Tibial nerve (tissue), 4 donors: Measurements from ENCODE around the gene TPCN1. TPM values are rescaled to one million over a fixed set of nuclear protein-coding genes. Genes with fewer than 3 reads are reported as not detected.

Source experiments
- DNase-seq, 2 donors: peaks; one replicate each; pipeline ENCODE4 v3.0.0-alpha.2; 2019; ENCODE audit warnings: low spot score in 2 of 2
- H3K27ac ChIP-seq, 4 donors: fragments of 200-600 bp; sonication (generic) in 3 of 4; one replicate each; pipeline ENCODE4 v1.5.1; 2017 to 2019; ENCODE audit warnings: mild to moderate bottlenecking in 1 of 4
- H3K27me3 ChIP-seq, 2 donors: fragments of 200-600 bp; sonication (generic) in 1 of 2; one replicate each; pipeline versions ENCODE4 v1.5.1 to v1.6.0; 2017 to 2019
- H3K36me3 ChIP-seq, 3 donors: fragments of 200-600 bp; sonication (generic); one replicate each; pipeline ENCODE4 v1.5.1; 2018 to 2019
- H3K4me1 ChIP-seq, 4 donors: fragments of 200-600 bp; sonication (generic) in 3 of 4; one replicate each; pipeline ENCODE4 v1.5.1; 2017 to 2019
- H3K4me3 ChIP-seq, 4 donors: fragments of 200-600 bp; sonication (generic) in 3 of 4; one replicate each; pipeline ENCODE4 v1.5.1; 2017 to 2019; ENCODE audit warnings: mild to moderate bottlenecking in 1 of 4, moderate library complexity in 1 of 4
- H3K9me3 ChIP-seq, 4 donors: fragments of 200-600 bp; sonication (generic) in 3 of 4; one replicate each; pipeline ENCODE4 v1.5.1; 2017 to 2019
- CTCF ChIP-seq, 5 experiments: fragments of 200-600 bp in 3 of 5; fragments of 450-650 bp in 2 of 5; sonication (generic) in 3 of 5; IDR thresholded peaks; one replicate each; pipeline ENCODE4 v1.5.1; 2016 to 2019; ENCODE audit warnings: antibody characterized with exemption in 5 of 5, mild to moderate bottlenecking in 3 of 5, moderate library complexity in 2 of 5
- EP300 ChIP-seq, 2 donors: sonication (generic); formaldehyde crosslinking; IDR thresholded peaks; one replicate each; pipeline ENCODE4 v1.6.1; 2017; ENCODE audit warnings: antibody characterized with exemption in 2 of 2, mild to moderate bottlenecking in 1 of 2
- POLR2A ChIP-seq, 2 donors: fragments of 450-650 bp; IDR thresholded peaks; one replicate each; pipeline ENCODE4 v1.6.1; 2017; ENCODE audit warnings: antibody characterized with exemption in 2 of 2, mild to moderate bottlenecking in 2 of 2, moderate library complexity in 2 of 2
- WGBS, 2 donors: methylation state at CpG; one replicate each; pipeline ENCODE4 v1.1.5; 2018; 5-methylcytosine and 5-hydroxymethylcytosine counted together
- total RNA-seq, 4 donors: library from RNA; depleted of rRNA; stranded (reverse); fragments of >200 nt; gene quantifications; one replicate each; pipeline ENCODE4 v1.1.0, GENCODE V29; 2016

The TPCN1 gene
- total RNA-seq, 4 donors from 2014 or later: 62.7 to 77.6 (median 69.8) TPM

GRCh38 chr12:113241191-113242025, 20.1 kb downstream of the TPCN1 start:
- H3K9me3 ChIP-seq: no peaks in the 10 kb centered on the region
- H3K27me3 ChIP-seq: no peaks in the 10 kb centered on the region
- H3K27ac ChIP-seq: peak overlapping the region; percentile 23 to 83 (median 74)
- TF ChIP-seq POLR2A (IDR thresholded peaks at IDR 0.05): no peak
- no peak for TF ChIP-seq CTCF (IDR thresholded peaks at IDR 0.05)
- no peak for TF ChIP-seq EP300 (IDR thresholded peaks at IDR 0.05)
- 54 to 59% methylated on average over 14 of the region's 14 CpGs for WGBS, 2 donors
- peaks cover 0 to 96% (median 67%) of the 10 kb centered on the region in 4 donors for H3K4me1 ChIP-seq
- peak; percentile 48 to 57 for DNase-seq
- H3K4me3 ChIP-seq: no peak overlapping the region
- peaks cover 0 to 9% (median 0%) of the 10 kb centered on the region in 3 donors for H3K36me3 ChIP-seq

- WGBS, 2 donors: 62 to 84% methylated on average over 11 of the region's 11 CpGs
- H3K36me3 ChIP-seq: peaks cover 0 to 9% (median 0%) of the 10 kb centered on the region in 3 donors
- no peak for DNase-seq
- peak overlapping the region in 3 of 4 donors; percentile 72 to 83 (median 75) for H3K27ac ChIP-seq
- no peak overlapping the region for H3K4me3 ChIP-seq
- H3K27me3 ChIP-seq: no peaks in the 10 kb centered on the region
- peaks cover 0 to 96% (median 70%) of the 10 kb centered on the region in 4 donors for H3K4me1 ChIP-seq
- H3K9me3 ChIP-seq: no peaks in the 10 kb centered on the region
- TF ChIP-seq EP300 (IDR thresholded peaks at IDR 0.05) (no peak), CTCF (IDR thresholded peaks at IDR 0.05) (no peak), POLR2A (IDR thresholded peaks at IDR 0.05) (no peak)
Measured at GRCh38 chr12:113242026-113242418, 20.8 kb downstream of the TPCN1 start.

GRCh38 chr12:113242560-113242959, 21.3 kb downstream of the TPCN1 start:
- H3K9me3 ChIP-seq: no peaks in the 10 kb centered on the region
- peak overlapping the region in 3 of 4 donors; percentile 72 to 83 (median 75) for H3K27ac ChIP-seq
- H3K27me3 ChIP-seq: no peaks in the 10 kb centered on the region
- H3K4me3 ChIP-seq: no peak overlapping the region
- H3K4me1 ChIP-seq: peaks cover 0 to 97% (median 72%) of the 10 kb centered on the region in 4 donors
- no peak for DNase-seq
- no peak for TF ChIP-seq EP300 (IDR thresholded peaks at IDR 0.05)
- TF ChIP-seq POLR2A (IDR thresholded peaks at IDR 0.05): no peak
- TF ChIP-seq CTCF (IDR thresholded peaks at IDR 0.05): no peak
- peaks cover 0 to 9% (median 0%) of the 10 kb centered on the region in 3 donors for H3K36me3 ChIP-seq
- WGBS, 2 donors: 84 to 85% methylated on average over 8 of the region's 8 CpGs

- peaks cover 0 to 84% (median 72%) of the 10 kb centered on the region in 4 donors for H3K4me1 ChIP-seq
Measured at GRCh38 chr12:113244047-113244460, 22.8 kb downstream of the TPCN1 start.

More at GRCh38 chr12:113244047-113244460, 22.8 kb downstream of the TPCN1 start:
- Histone ChIP-seq H3K36me3 (peaks cover 0 to 5% (median 0%) of the 10 kb centered on the region in 3 donors), H3K9me3 (no peaks in the 10 kb centered on the region), H3K4me3 (peak overlapping the region in 2 of 4 donors; percentile 2 to 6), H3K27me3 (no peaks in the 10 kb centered on the region), H3K27ac (peak overlapping the region; percentile 34 to 84 (median 78))
- peak; percentile 40 to 62 for DNase-seq
- no peak for TF ChIP-seq POLR2A (IDR thresholded peaks at IDR 0.05)
- TF ChIP-seq EP300 (IDR thresholded peaks at IDR 0.05): peak in 1 of 2 donors; percentile 68
- no peak for TF ChIP-seq CTCF (IDR thresholded peaks at IDR 0.05)
- 35 to 39% methylated on average over 5 of the region's 5 CpGs for WGBS, 2 donors
